HepG2 (cell line): ENCODE measurements around the gene RAB14. TPM values are rescaled to one million over a fixed set of nuclear protein-coding genes. Genes with fewer than 3 reads are reported as not detected.
A peak's percentile ranks its signal among the peaks of the same experiment; 100 is the strongest.

Experiments
- ATAC-seq: fragments of 200-7000 bp; cut with Tn5 transposase; 3 replicates; pipeline ENCODE4 v1.9.1; 2020; ENCODE audit warnings: mild to moderate bottlenecking, moderate library complexity
- BruUV-seq: library from RNA; stranded (reverse); fragments of 400-500 nt; replicated peaks from 2 replicates; lab custom pipeline; 2021; lab: Mats Ljungman, UMichigan
- CTCF ChIA-PET: fragments of 300-600 bp; formaldehyde crosslinking; extraction: SDS; loops from one replicate; lab custom pipeline; 2021; ENCODE audit warnings: low total read pairs, inconsistent platforms, low intra/inter-chr PET ratio; lab: Yijun Ruan, JAX
- POLR2A ChIA-PET: fragments of 350-600 bp; sonication (Branson Sonifier 250); formaldehyde crosslinking; loops from one replicate; lab custom pipeline; 2020; ENCODE audit warnings: antibody characterized with exemption, inconsistent platforms; lab: Yijun Ruan, JAX
- DNase-seq: peaks from one replicate; pipeline ENCODE4 v3.0.0-alpha.2; 2015; ENCODE audit warnings: low spot score
- FAIRE-seq: peaks from 3 replicates; lab custom pipeline; 2011; peaks lifted over from hg19 to GRCh38; lab: Jason Lieb, UNC
- H2AFZ ChIP-seq: one replicate; pipeline ENCODE4 v1.6.1; 2011; ENCODE audit warnings: low read length, inconsistent platforms
- H3K27ac ChIP-seq: fragments of 300-600 bp; 3 replicates; pipeline ENCODE4 v1.8.0; 2011; ENCODE audit warnings: mixed run types, mild to moderate bottlenecking, mixed read lengths, low read length, inconsistent platforms; ENCODE audit not compliant: insufficient read depth; ENCODE audit errors: extremely low read length
- H3K27me3 ChIP-seq, 2 experiments: fragments of 200-600 bp in 1 of 2; 2 replicates in 1 of 2; 3 replicates in 1 of 2; pipeline versions ENCODE4 v1.6.0 to v1.8.0; 2011; ENCODE audit warnings: low read length in 2 of 2, mild to moderate bottlenecking in 2 of 2, moderate library complexity in 2 of 2, inconsistent platforms in 1 of 2; ENCODE audit not compliant: insufficient read depth in 2 of 2, control insufficient read depth in 1 of 2
- H3K36me3 ChIP-seq, 2 experiments: fragments of 200-600 bp in 1 of 2; replicated peaks in 1 of 2; 2 replicates in 1 of 2; 3 replicates in 1 of 2; pipeline versions ENCODE4 v1.5.1 to v1.8.0; 2011; ENCODE audit warnings: low read length in 2 of 2, inconsistent platforms in 1 of 2; ENCODE audit not compliant: insufficient read depth in 2 of 2, control insufficient read depth in 1 of 2
- H3K4me1 ChIP-seq: 2 replicates; pipeline ENCODE4 v1.5.1; 2012; ENCODE audit warnings: low read length, inconsistent platforms; ENCODE audit not compliant: insufficient read depth
- H3K4me2 ChIP-seq: 2 replicates; pipeline ENCODE4 v1.6.0; 2011; ENCODE audit warnings: low read depth, low read length, inconsistent platforms
- H3K4me3 ChIP-seq, 3 experiments: fragments of 200-600 bp in 1 of 3; sonication (generic), shearing (Covaris generic) in 1 of 3; replicated peaks in 1 of 3; 2 replicates each; pipeline ENCODE4 v1.5.1; 2011 to 2016; ENCODE audit warnings: low read length in 3 of 3, inconsistent platforms in 2 of 3, low read depth in 2 of 3, mild to moderate bottlenecking in 2 of 3, control low read depth in 1 of 3, mixed read lengths in 1 of 3; ENCODE audit not compliant: insufficient read depth in 1 of 3
- H3K79me2 ChIP-seq: one replicate; pipeline ENCODE4 v1.6.1; 2011; ENCODE audit warnings: low read length, inconsistent platforms; ENCODE audit not compliant: insufficient read depth
- H3K9ac ChIP-seq: 2 replicates; pipeline ENCODE4 v1.6.0; 2011; ENCODE audit warnings: mild to moderate bottlenecking, low read depth, low read length, inconsistent platforms; ENCODE audit not compliant: insufficient read depth
- H3K9me3 ChIP-seq: 2 replicates; pipeline ENCODE4 v1.5.1; 2012; ENCODE audit warnings: mild to moderate bottlenecking, low read length
- H4K20me1 ChIP-seq: 2 replicates; pipeline ENCODE4 v1.6.0; 2011; ENCODE audit warnings: inconsistent platforms, mild to moderate bottlenecking, low read length, moderate library complexity; ENCODE audit not compliant: insufficient read depth
- KDM6A ChIP-seq: IDR thresholded peaks from 2 replicates; pipeline ENCODE4 v1.6.1; 2016; ENCODE audit warnings: low read depth
- KLF15 ChIP-seq: sonication (generic); formaldehyde crosslinking; IDR thresholded peaks from 2 replicates; pipeline ENCODE4 v1.8.1; 2023; ENCODE audit warnings: borderline replicate concordance, mild to moderate bottlenecking, inconsistent platforms, missing genetic modification reagents, mixed read lengths
- MZF1 ChIP-seq: sonication (generic); formaldehyde crosslinking; IDR thresholded peaks from 2 replicates; pipeline ENCODE4 v1.8.1; 2023; ENCODE audit warnings: mild to moderate bottlenecking, missing genetic modification reagents, borderline replicate concordance
- PHF21A ChIP-seq: sonication (generic); formaldehyde crosslinking; IDR thresholded peaks from 2 replicates; pipeline ENCODE4 v1.5.0; 2020; ENCODE audit warnings: mild to moderate bottlenecking, missing genetic modification reagents
- SP4 ChIP-seq: sonication (generic); formaldehyde crosslinking; IDR thresholded peaks from 2 replicates; pipeline ENCODE4 v1.8.1; 2023; ENCODE audit warnings: mild to moderate bottlenecking, missing genetic modification reagents
- TSC22D2 ChIP-seq: sonication (generic); formaldehyde crosslinking; IDR thresholded peaks from 2 replicates; pipeline ENCODE4 v1.5.1; 2020; ENCODE audit warnings: missing genetic modification reagents, mild to moderate bottlenecking, borderline replicate concordance
- WIZ ChIP-seq: sonication (generic); formaldehyde crosslinking; IDR thresholded peaks from 2 replicates; pipeline ENCODE4 v1.5.1; 2020; ENCODE audit warnings: mild to moderate bottlenecking, missing genetic modification reagents
- ZNF10 ChIP-seq: sonication (generic); formaldehyde crosslinking; IDR thresholded peaks from 2 replicates; pipeline ENCODE4 v1.4.0; 2020; ENCODE audit warnings: mild to moderate bottlenecking, low read depth, missing genetic modification reagents, borderline replicate concordance
- ZNF383 ChIP-seq: sonication (generic); formaldehyde crosslinking; IDR thresholded peaks from 2 replicates; pipeline ENCODE4 v1.4.0; 2020; ENCODE audit warnings: missing genetic modification reagents, mild to moderate bottlenecking, borderline replicate concordance
- WGBS: methylation state at CpG from one replicate; pipeline ENCODE4 v1.1.6; 2017; ENCODE audit warnings: low lambda C conversion rate; 5-methylcytosine and 5-hydroxymethylcytosine counted together
- in situ Hi-C: cut with HindIII; loops from 2 replicates; pipeline ENCODE4 v1.10.0; 2017; ENCODE audit warnings: low pct_unique_long_range_greater_than_20kb; ENCODE audit not compliant: extremely low pct_ligation_motif_present
- intact Hi-C: fragments of 100-400 bp; cut with micrococcal nuclease; formaldehyde crosslinking; loops from one replicate; pipeline ENCODE4 v1.10.0; 2022; ENCODE audit not compliant: unreplicated experiment
- polyA plus RNA-seq, 8 experiments: library from polyadenylated mRNA; depleted of rRNA in 3 of 8; stranded (reverse) in 7 of 8; unstranded in 1 of 8; fragments of >200 nt; fragmentation: Illumina TruSeq in 4 of 8; extraction: Trizol in 4 of 8; gene quantifications; 2 replicates each; pipeline versions ENCODE4 v1.2.1 to v1.2.3, GENCODE V29; 2011 to 2016; ENCODE audit warnings: low read depth in 4 of 8, missing spikeins in 1 of 8, mixed read lengths in 1 of 8; ENCODE audit not compliant: insufficient read depth in 1 of 8
- total RNA-seq, 5 experiments: library from RNA; depleted of rRNA; stranded (reverse); fragments of >200 nt; fragmentation: Illumina TruSeq; extraction: Trizol; gene quantifications; 2 replicates each; pipeline ENCODE4 v1.2.3, GENCODE V29; 2016; ENCODE audit warnings: low read depth in 1 of 5
- TF ChIP-seq, protein P1 (sequence below): sonication (generic); formaldehyde crosslinking; IDR thresholded peaks from 2 replicates; pipeline ENCODE4 v1.8.0; 2022; ENCODE audit warnings: missing genetic modification reagents, low read depth, mild to moderate bottlenecking, borderline replicate concordance
- TF ChIP-seq, protein P2 (sequence below): IDR thresholded peaks from 2 replicates; pipeline ENCODE4 v1.4.0; 2020; ENCODE audit warnings: mild to moderate bottlenecking, missing genetic modification reagents
- TF ChIP-seq, protein P3 (sequence below), 2 experiments: fragments of 450-650 bp in 1 of 2; sonication (generic) in 1 of 2; formaldehyde crosslinking; IDR thresholded peaks; 2 replicates each; pipeline versions ENCODE4 v1.5.0 to v1.8.0; 2020 to 2022; ENCODE audit warnings: mild to moderate bottlenecking in 1 of 2, missing genetic modification reagents in 1 of 2

RAB14 gene
- total and polyA plus RNA-seq, 2 of the 13 experiments (the other 11 are each of a cell fraction or from before 2014, with no cell fraction given) = 17.4 to 19.3 TPM

DNA sequence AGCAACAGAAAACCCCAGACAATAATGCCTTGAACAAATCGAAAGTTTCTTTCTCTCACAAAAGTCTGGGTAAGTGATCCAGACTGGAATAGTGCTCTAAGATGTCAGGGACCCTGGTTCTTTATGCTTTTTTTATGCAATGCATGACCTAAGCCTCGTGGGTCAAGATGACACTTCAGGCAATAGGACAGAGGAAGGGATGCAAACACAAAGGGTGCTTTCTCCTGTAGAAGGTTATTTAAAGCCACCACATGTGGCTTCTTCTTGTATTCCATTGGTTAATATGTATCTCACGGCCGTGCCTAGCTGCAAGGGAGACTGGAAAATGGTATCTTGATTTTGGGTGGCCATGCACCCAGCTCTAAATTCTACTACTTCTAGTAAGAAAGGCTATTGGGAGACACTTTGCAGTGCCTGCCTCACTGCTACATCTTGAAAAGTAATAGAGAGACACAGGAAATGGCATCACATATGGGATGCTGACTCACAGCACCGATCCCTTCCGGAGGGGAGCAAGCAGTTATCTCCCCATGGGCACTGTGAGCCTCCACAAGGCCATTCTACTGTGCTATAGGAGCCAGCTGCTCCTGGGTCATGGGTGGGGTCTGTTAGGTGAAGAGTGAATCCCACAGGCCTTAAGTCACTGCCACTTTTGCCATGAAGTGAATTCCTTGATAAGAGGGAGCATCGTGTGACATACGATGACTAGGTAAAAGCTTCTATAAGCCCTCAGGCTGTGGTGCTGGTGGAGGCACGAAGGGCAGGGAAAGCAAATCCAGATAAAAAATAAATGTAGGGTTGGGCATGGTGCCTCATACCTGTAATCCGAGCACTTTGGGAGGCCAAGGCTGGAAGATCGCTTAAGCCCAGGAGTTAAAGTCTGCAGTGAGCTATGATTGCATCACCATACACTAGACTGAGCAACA lies 32.5 kb upstream of the RAB14 start:
- Histone ChIP-seq H3K4me2 (no peak overlapping the region), H3K4me1 (peaks cover 24% of the 10 kb centered on the region), H3K9me3 (no peaks in the 10 kb centered on the region), H3K27ac (no peak overlapping the region), H4K20me1 (no peaks in the 10 kb centered on the region), H3K4me3 (no peak overlapping the region), H3K36me3 (no peaks in the 10 kb centered on the region), H3K27me3 (peaks cover 0 to 6% of the 10 kb centered on the region in 2 experiments; a peak in 1 of 5 replicates), H2AFZ (no peak overlapping the region), H3K79me2 (no peaks in the 10 kb centered on the region), H3K9ac (no peak overlapping the region)
- in situ Hi-C loops (no loop called here), intact Hi-C loops (loop anchor here (2.0 to 5.0 kb wide), 2 partner anchors 33 to 71 kb away; partner anchors contain the start of gene GSN)
- no peak for FAIRE-seq
- DNase-seq = no peak
- POLR2A ChIA-PET = no interaction called here
- BruUV-seq = no TSS peak
- peak; percentile 30; the same call in 2 of the 3 replicates for ATAC-seq
- 42% methylated on average over 11 of the region's 11 CpGs for WGBS
- CTCF ChIA-PET = no interaction called here
- TF ChIP-seq, protein P1, sequence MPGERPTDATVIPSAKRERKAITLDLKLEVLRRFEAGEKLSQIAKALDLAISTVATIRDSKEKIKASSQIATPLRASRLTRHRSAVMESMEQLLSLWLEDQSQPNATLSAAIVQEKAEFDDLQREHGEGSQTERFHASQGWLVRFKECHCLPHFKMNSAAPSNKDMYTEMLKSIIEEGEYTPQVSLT (CRISPR knock-in tag) = no peak
- TF ChIP-seq, protein P2, sequence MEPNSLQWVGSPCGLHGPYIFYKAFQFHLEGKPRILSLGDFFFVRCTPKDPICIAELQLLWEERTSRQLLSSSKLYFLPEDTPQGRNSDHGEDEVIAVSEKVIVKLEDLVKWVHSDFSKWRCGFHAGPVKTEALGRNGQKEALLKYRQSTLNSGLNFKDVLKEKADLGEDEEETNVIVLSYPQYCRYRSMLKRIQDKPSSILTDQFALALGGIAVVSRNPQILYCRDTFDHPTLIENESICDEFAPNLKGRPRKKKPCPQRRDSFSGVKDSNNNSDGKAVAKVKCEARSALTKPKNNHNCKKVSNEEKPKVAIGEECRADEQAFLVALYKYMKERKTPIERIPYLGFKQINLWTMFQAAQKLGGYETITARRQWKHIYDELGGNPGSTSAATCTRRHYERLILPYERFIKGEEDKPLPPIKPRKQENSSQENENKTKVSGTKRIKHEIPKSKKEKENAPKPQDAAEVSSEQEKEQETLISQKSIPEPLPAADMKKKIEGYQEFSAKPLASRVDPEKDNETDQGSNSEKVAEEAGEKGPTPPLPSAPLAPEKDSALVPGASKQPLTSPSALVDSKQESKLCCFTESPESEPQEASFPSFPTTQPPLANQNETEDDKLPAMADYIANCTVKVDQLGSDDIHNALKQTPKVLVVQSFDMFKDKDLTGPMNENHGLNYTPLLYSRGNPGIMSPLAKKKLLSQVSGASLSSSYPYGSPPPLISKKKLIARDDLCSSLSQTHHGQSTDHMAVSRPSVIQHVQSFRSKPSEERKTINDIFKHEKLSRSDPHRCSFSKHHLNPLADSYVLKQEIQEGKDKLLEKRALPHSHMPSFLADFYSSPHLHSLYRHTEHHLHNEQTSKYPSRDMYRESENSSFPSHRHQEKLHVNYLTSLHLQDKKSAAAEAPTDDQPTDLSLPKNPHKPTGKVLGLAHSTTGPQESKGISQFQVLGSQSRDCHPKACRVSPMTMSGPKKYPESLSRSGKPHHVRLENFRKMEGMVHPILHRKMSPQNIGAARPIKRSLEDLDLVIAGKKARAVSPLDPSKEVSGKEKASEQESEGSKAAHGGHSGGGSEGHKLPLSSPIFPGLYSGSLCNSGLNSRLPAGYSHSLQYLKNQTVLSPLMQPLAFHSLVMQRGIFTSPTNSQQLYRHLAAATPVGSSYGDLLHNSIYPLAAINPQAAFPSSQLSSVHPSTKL (CRISPR knock-in tag) = no peak
- no peak for TF ChIP-seq PHF21A (CRISPR knock-in tag)
- TF ChIP-seq KLF15 (CRISPR knock-in tag) = no peak
- no peak for TF ChIP-seq ZNF383 (CRISPR knock-in tag)
- TF ChIP-seq MZF1 = no peak
- TF ChIP-seq WIZ (CRISPR knock-in tag) = no peak
- TF ChIP-seq TSC22D2 (CRISPR knock-in tag) = no peak
- no peak for TF ChIP-seq SP4 (CRISPR knock-in tag)
- TF ChIP-seq KDM6A (CRISPR knock-in tag) = no peak
- TF ChIP-seq, protein P3, sequence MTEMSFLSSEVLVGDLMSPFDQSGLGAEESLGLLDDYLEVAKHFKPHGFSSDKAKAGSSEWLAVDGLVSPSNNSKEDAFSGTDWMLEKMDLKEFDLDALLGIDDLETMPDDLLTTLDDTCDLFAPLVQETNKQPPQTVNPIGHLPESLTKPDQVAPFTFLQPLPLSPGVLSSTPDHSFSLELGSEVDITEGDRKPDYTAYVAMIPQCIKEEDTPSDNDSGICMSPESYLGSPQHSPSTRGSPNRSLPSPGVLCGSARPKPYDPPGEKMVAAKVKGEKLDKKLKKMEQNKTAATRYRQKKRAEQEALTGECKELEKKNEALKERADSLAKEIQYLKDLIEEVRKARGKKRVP (CRISPR knock-in tag; IDR thresholded peaks at IDR 0.05) = no peak
- TF ChIP-seq ZNF10 = no peak
